GM10248 (cell line): Measurements from ENCODE around the gene MICU2.
"Not testable (repeated sequence)": the region's sequence is repeated elsewhere in the genome, so short reads cannot be mapped to it uniquely, and the experiment has no call there.

Source experiments
- CTCF ChIA-PET: fragments of 300-600 bp; sonication (Branson Sonifier 250); formaldehyde crosslinking; extraction: SDS; loops from one replicate; lab custom pipeline; 2021; ENCODE audit warnings: antibody characterized with exemption; lab: Yijun Ruan, JAX
- POLR2A ChIA-PET: fragments of 350-650 bp; sonication (Branson Sonifier 250); formaldehyde crosslinking; extraction: SDS; loops from one replicate; lab custom pipeline; 2020; ENCODE audit warnings: antibody characterized with exemption; lab: Yijun Ruan, JAX
- DNase-seq: peaks from one replicate; pipeline ENCODE4 v3.0.0; 2012; ENCODE audit errors: extremely low spot score
- CTCF ChIP-seq: IDR thresholded peaks from 2 replicates; pipeline ENCODE4 v1.5.1; 2012; ENCODE audit warnings: mild to moderate bottlenecking, low read depth; ENCODE audit errors: extremely low read depth, missing control alignments, control extremely low read depth

Gene MICU2

GRCh38 chr13:21590231-21590630 is 13.7 kb downstream of the MICU2 start:
- DNase-seq = no peak
- no peak for TF ChIP-seq CTCF
- CTCF ChIA-PET = interaction anchor here (0.8 kb wide), 1 partner anchor 11 kb away, joined by 3 read pairs; no protein-coding TSS in a partner anchor
- POLR2A ChIA-PET = no interaction called here

- POLR2A ChIA-PET, DNase-seq, CTCF ChIA-PET: not testable (repeated sequence)
Observed at GRCh38 chr13:21589510-21589909, 14.5 kb downstream of the MICU2 start.

- POLR2A ChIA-PET, DNase-seq: not testable (repeated sequence)
- CTCF ChIA-PET = interaction anchor here (0.9 kb wide), 1 partner anchor 10 kb away, joined by 3 read pairs; no protein-coding TSS in a partner anchor
Observed at GRCh38 chr13:21588411-21588810, 15.6 kb downstream of the MICU2 start.

GRCh38 chr13:21584973-21585592 is 18.9 kb downstream of the MICU2 start:
- no peak for TF ChIP-seq CTCF
- CTCF ChIA-PET = interaction anchor here (0.9 to 2.7 kb wide), 3 partner anchors 11 to 27 kb away, joined by 3 to 11 read pairs (median 3); no protein-coding TSS in a partner anchor
- no peak for DNase-seq
- POLR2A ChIA-PET = no interaction called here

GRCh38 chr13:21583478-21583877 is 20.5 kb downstream of the MICU2 start:
- DNase-seq = no peak
- ChIA-PET CTCF (interaction anchor here (1.1 to 2.7 kb wide), 2 partner anchors 15 to 26 kb away, joined by 3 to 11 read pairs; no protein-coding TSS in a partner anchor), POLR2A (no interaction called here)
- TF ChIP-seq CTCF = no peak

- CTCF ChIA-PET = interaction anchor here (1.1 kb wide), 1 partner anchor 8 kb away, joined by 3 read pairs; no protein-coding TSS in a partner anchor
- no peak for TF ChIP-seq CTCF
- DNase-seq = no peak
- POLR2A ChIA-PET = no interaction called here
Observed at GRCh38 chr13:21580736-21581135, 23.2 kb downstream of the MICU2 start.

GRCh38 chr13:21579754-21580316 is 24.1 kb downstream of the MICU2 start:
- ChIA-PET POLR2A (no interaction called here), CTCF (no interaction called here)
- TF ChIP-seq CTCF = no peak
- no peak for DNase-seq

GRCh38 chr13:21578748-21579147 is 25.2 kb downstream of the MICU2 start:
- no peak for DNase-seq
- ChIA-PET POLR2A (no interaction called here), CTCF (interaction anchor here (1.5 kb wide), 1 partner anchor 11 kb away, joined by 5 read pairs; no protein-coding TSS in a partner anchor)
- TF ChIP-seq CTCF = no peak
